ENCODE data around the gene INSIG1.

INSIG1 gene

GRCh38 chr7:155261031-155261985 is 36.4 kb upstream of the INSIG1 start:
- ChIA-PET POLR2A (interaction anchor here (0.7 to 1.1 kb wide), 2 partner anchors 44 to 56 kb away, joined by 3 read pairs; no protein-coding TSS in a partner anchor), CTCF (interaction anchor here (0.6 to 1.2 kb wide), 5 partner anchors 14 to 152 kb away, joined by 3 to 6 read pairs (median 4); no protein-coding TSS in a partner anchor)

GRCh38 chr7:155262031-155262430 is 35.6 kb upstream of the INSIG1 start:
- POLR2A ChIA-PET, result interaction anchor here (0.7 to 1.1 kb wide), 2 partner anchors 44 to 56 kb away, joined by 3 read pairs; no protein-coding TSS in a partner anchor

More at GRCh38 chr7:155261031-155261985, 36.4 kb upstream of the INSIG1 start:
- Histone ChIP-seq H3K36me3 (ENCODE audit: control insufficient read depth in 2 of 2, insufficient read depth in 1 of 2, low read length in 2 of 2) (no peaks in the 10 kb centered on the region), H3K27ac (ENCODE audit: extremely low read depth, low read depth, low read length) (no peak overlapping the region), H3K4me1 (ENCODE audit: control insufficient read depth, insufficient read depth, low read length) (no peaks in the 10 kb centered on the region), H3K9me3 (ENCODE audit: control insufficient read depth, insufficient read depth, low read depth, low read length) (no peaks in the 10 kb centered on the region), H3K4me3 (ENCODE audit: low read depth, low read length) (no peak overlapping the region)
- no peak for TF ChIP-seq ZNF510 (tag by site-specific recombination; IDR thresholded peaks at IDR 0.05; ENCODE audit: insufficient replicate concordance)
- TF ChIP-seq TRIM28 (IDR thresholded peaks at IDR 0.05; ENCODE audit: borderline replicate concordance, low read length), result no peak
- TF ChIP-seq ZNF366 (tag by site-specific recombination; conservative IDR thresholded peaks at IDR 0.05), result no peak
- TF ChIP-seq ZSCAN30 (tag by site-specific recombination; IDR thresholded peaks at IDR 0.05), result no peak

GRCh38 chr7:155263051-155263450 is 34.6 kb upstream of the INSIG1 start:
- no peaks in the 10 kb centered on the region for H3K4me1 ChIP-seq (ENCODE audit: control insufficient read depth, insufficient read depth, low read length)
- ChIA-PET POLR2A (no interaction called here), CTCF (interaction anchor here (1.4 to 1.5 kb wide), 2 partner anchors 335 to 336 kb away, joined by 3 read pairs; no protein-coding TSS in a partner anchor)
- no peaks in the 10 kb centered on the region for H3K9me3 ChIP-seq (ENCODE audit: control insufficient read depth, insufficient read depth, low read depth, low read length)
- no peaks in the 10 kb centered on the region for H3K36me3 ChIP-seq (ENCODE audit: control insufficient read depth in 2 of 2, insufficient read depth in 1 of 2, low read length in 2 of 2)
- TF ChIP-seq BCL11B (tag by site-specific recombination; IDR thresholded peaks at IDR 0.05; ENCODE audit: low read depth) (no peak), KLF17 (tag by site-specific recombination; IDR thresholded peaks at IDR 0.05) (no peak), ZNF555 (tag by site-specific recombination; conservative IDR thresholded peaks at IDR 0.05) (no peak), ZNF518A (tag by site-specific recombination; conservative IDR thresholded peaks at IDR 0.05; ENCODE audit: low read depth) (no peak)
- no peak overlapping the region for H3K27ac ChIP-seq (ENCODE audit: extremely low read depth, low read depth, low read length)
- H3K4me3 ChIP-seq (ENCODE audit: low read depth, low read length), result no peak overlapping the region

More at GRCh38 chr7:155262031-155262430, 35.6 kb upstream of the INSIG1 start:
- no peak overlapping the region for H3K27ac ChIP-seq (ENCODE audit: extremely low read depth, low read depth, low read length)
- no peaks in the 10 kb centered on the region for H3K9me3 ChIP-seq (ENCODE audit: control insufficient read depth, insufficient read depth, low read depth, low read length)
- H3K4me3 ChIP-seq (ENCODE audit: low read depth, low read length), result no peak overlapping the region
- no peak for TF ChIP-seq FEZF1 (tag by site-specific recombination; IDR thresholded peaks at IDR 0.05)
- TF ChIP-seq ZNF112 (tag by site-specific recombination; IDR thresholded peaks at IDR 0.05), result no peak
- TF ChIP-seq ZBTB44 (tag by site-specific recombination; IDR thresholded peaks at IDR 0.05), result no peak
- no peak for TF ChIP-seq ZFP37 (tag by site-specific recombination; IDR thresholded peaks at IDR 0.05)
- no peak for TF ChIP-seq ZNF335 (tag by site-specific recombination; conservative IDR thresholded peaks at IDR 0.05)
- TF ChIP-seq ZNF776 (tag by site-specific recombination; IDR thresholded peaks at IDR 0.05; ENCODE audit: borderline replicate concordance), result no peak
- no peak for TF ChIP-seq ZNF350 (tag by site-specific recombination; IDR thresholded peaks at IDR 0.05)
- TF ChIP-seq ZBTB48 (tag by site-specific recombination; IDR thresholded peaks at IDR 0.05), result no peak
- H3K36me3 ChIP-seq (ENCODE audit: control insufficient read depth in 2 of 2, insufficient read depth in 1 of 2, low read length in 2 of 2), result no peaks in the 10 kb centered on the region
- no peaks in the 10 kb centered on the region for H3K4me1 ChIP-seq (ENCODE audit: control insufficient read depth, insufficient read depth, low read length)
- CTCF ChIA-PET, result interaction anchor here (0.7 to 1.2 kb wide), 4 partner anchors 15 to 153 kb away, joined by 3 to 6 read pairs (median 4); no protein-coding TSS in a partner anchor
